ENCODE measurements around the gene BIRC2.

- TF ChIP-seq CTCF (IDR thresholded peaks at IDR 0.05), result no peak
- no peak for TF ChIP-seq POLR2A (IDR thresholded peaks at IDR 0.05; ENCODE audit: low read depth)
- no peak for TF ChIP-seq POLR2AphosphoS5 (IDR thresholded peaks at IDR 0.05)
Measured at GRCh38 chr11:102317768-102318103, 29.3 kb upstream of the BIRC2 start.
